K562 (cell line): ENCODE measurements around the gene SNIP1. TPM values are rescaled to one million over a fixed set of nuclear protein-coding genes. Genes with fewer than 3 reads are reported as not detected.
A peak's percentile ranks its signal among the peaks of the same experiment; 100 is the strongest.

Source experiments
- ATF7 ChIP-seq: fragments of 450-650 bp; IDR thresholded peaks from 2 replicates; pipeline ENCODE4 v1.7.1; 2014; ENCODE audit warnings: mild to moderate bottlenecking, moderate library complexity
- BCL6 ChIP-seq: fragments of 250-450 bp; sonication (Bioruptor Pico); IDR thresholded peaks from 2 replicates; pipeline ENCODE4 v1.4.0; 2020
- C11orf30 ChIP-seq: fragments of 450-650 bp; IDR thresholded peaks from 2 replicates; pipeline ENCODE4 v1.6.1; 2016; ENCODE audit warnings: low read depth, mild to moderate bottlenecking
- CHD4 ChIP-seq: fragments of 200-600 bp; sonication (generic); IDR thresholded peaks from 3 replicates; pipeline ENCODE4 v1.6.1; 2012; ENCODE audit warnings: low read depth, mild to moderate bottlenecking, mixed read lengths, low read length, inconsistent platforms; ENCODE audit not compliant: insufficient read depth, insufficient replicate concordance, poor library complexity, severe bottlenecking
- ELF1 ChIP-seq: fragments of 200-800 bp; sonication (Bioruptor generic); IDR thresholded peaks from 2 replicates; pipeline ENCODE4 v1.6.1; 2016; ENCODE audit warnings: missing genetic modification characterization, missing compliant biosample characterization
- JUN ChIP-seq, 2 experiments: sonication (generic) in 1 of 2; formaldehyde crosslinking in 1 of 2; IDR thresholded peaks; 2 replicates each; pipeline versions ENCODE4 v1.6.1 to v1.8.0; 2012 to 2022; ENCODE audit warnings: borderline replicate concordance in 2 of 2, mild to moderate bottlenecking in 2 of 2, improper control_type of control experiment in 1 of 2, low read depth in 1 of 2, low read length in 1 of 2, missing genetic modification reagents in 1 of 2
- NFYB ChIP-seq: IDR thresholded peaks from 2 replicates; pipeline ENCODE4 v1.6.1; 2011; ENCODE audit warnings: mild to moderate bottlenecking, moderate library complexity; ENCODE audit not compliant: insufficient read length; ENCODE audit errors: extremely low read depth
- ZBTB8A ChIP-seq: fragments of 450-650 bp; IDR thresholded peaks from 2 replicates; pipeline ENCODE4 v1.6.1; 2018; ENCODE audit warnings: mild to moderate bottlenecking, moderate library complexity; ENCODE audit not compliant: partially characterized antibody
- polyA plus RNA-seq, 8 experiments: library from polyadenylated mRNA; depleted of rRNA in 4 of 8; stranded (reverse) in 5 of 8; unstranded in 3 of 8; fragments of >200 nt; fragmentation: Nextera tagmentation in 2 of 8; fragmentation: Illumina TruSeq in 1 of 8; extraction: Ambion mirVana in 2 of 8; extraction: Trizol in 1 of 8; gene quantifications; 2 replicates each; pipeline versions ENCODE4 v1.2.1 to v1.2.3, GENCODE V29; 2011 to 2014; ENCODE audit warnings: inconsistent platforms in 1 of 8, missing spikeins in 1 of 8
- total RNA-seq, 7 experiments: library from RNA; depleted of rRNA in 6 of 7; stranded (reverse); fragments of >200 nt in 6 of 7; fragmentation: Illumina TruSeq in 2 of 7; extraction: Trizol in 2 of 7; gene quantifications; 2 replicates each; pipeline versions ENCODE4 v1.2.1 to v1.2.3, GENCODE V29; 2011 to 2021; ENCODE audit warnings: low replicate concordance in 1 of 7
- TF ChIP-seq, protein P1 (sequence below): fragments of 250-450 bp; sonication (Bioruptor Pico); IDR thresholded peaks from 2 replicates; pipeline ENCODE4 v1.4.0; 2020; ENCODE audit warnings: mild to moderate bottlenecking, moderate library complexity
- TF ChIP-seq, protein P2 (sequence below): sonication (generic); formaldehyde crosslinking; IDR thresholded peaks from 2 replicates; pipeline ENCODE4 v1.8.0; 2023; ENCODE audit warnings: missing genetic modification reagents, mild to moderate bottlenecking, borderline replicate concordance
- TF ChIP-seq, protein P3 (sequence below): sonication (generic); formaldehyde crosslinking; IDR thresholded peaks from 2 replicates; pipeline ENCODE4 v1.8.0; 2022; ENCODE audit warnings: mild to moderate bottlenecking, missing genetic modification reagents

The SNIP1 gene
- total and polyA plus RNA-seq, 9 of the 15 experiments (the other 6 are each of a cell fraction or from before 2014, with no cell fraction given), result 2.9 to 25.9 (median 14.6) TPM

DNA sequence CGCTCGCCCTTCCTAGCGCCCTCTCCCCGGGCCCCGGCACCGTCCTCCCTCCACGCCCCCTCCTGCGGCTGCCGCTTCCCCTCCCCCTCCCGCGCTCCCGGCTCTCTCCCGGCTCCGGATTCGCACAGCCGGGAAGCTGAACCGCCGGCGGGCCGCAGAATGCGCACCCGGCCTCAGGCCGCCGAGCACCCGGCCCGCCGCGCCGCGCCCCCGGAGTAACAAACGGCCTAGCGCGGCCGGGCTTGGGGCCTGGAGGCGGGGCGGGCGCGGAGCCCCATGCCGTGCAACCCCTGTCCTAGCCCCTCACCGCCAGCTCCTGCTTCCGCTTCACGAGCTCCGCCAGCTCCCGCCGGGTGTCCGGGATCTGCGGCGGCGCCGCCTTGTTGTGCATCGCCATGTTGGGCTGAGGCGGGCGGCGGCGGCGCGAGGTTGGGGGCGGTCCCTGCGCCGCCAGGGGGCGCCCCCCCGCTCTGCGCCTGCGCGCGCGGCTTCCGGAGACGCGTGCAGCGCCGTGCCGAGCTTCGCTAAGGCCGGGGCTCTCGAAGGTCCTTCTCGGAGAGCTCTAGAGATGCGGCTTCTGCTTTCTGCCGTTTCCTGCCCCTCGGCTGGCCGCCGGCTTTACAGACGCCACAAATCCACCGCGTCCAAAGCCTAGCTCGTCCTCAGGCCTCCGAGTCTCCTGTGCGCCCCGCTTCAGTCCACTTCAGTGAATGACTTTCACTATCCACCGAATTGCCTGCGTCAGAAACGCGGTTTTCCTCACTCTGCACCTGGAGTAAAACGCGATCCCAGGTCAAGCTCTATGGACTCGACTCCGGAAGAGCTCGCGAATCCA lies 39.5 kb downstream of the SNIP1 start, which contains the start of gene MEAF6 (continued):
- TF ChIP-seq, protein P1, sequence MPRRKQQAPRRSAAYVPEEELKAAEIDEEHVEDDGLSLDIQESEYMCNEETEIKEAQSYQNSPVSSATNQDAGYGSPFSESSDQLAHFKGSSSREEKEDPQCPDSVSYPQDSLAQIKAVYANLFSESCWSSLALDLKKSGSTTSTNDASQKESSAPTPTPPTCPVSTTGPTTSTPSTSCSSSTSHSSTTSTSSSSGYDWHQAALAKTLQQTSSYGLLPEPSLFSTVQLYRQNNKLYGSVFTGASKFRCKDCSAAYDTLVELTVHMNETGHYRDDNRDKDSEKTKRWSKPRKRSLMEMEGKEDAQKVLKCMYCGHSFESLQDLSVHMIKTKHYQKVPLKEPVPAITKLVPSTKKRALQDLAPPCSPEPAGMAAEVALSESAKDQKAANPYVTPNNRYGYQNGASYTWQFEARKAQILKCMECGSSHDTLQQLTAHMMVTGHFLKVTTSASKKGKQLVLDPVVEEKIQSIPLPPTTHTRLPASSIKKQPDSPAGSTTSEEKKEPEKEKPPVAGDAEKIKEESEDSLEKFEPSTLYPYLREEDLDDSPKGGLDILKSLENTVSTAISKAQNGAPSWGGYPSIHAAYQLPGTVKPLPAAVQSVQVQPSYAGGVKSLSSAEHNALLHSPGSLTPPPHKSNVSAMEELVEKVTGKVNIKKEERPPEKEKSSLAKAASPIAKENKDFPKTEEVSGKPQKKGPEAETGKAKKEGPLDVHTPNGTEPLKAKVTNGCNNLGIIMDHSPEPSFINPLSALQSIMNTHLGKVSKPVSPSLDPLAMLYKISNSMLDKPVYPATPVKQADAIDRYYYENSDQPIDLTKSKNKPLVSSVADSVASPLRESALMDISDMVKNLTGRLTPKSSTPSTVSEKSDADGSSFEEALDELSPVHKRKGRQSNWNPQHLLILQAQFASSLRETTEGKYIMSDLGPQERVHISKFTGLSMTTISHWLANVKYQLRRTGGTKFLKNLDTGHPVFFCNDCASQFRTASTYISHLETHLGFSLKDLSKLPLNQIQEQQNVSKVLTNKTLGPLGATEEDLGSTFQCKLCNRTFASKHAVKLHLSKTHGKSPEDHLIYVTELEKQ, result no peak
- TF ChIP-seq ATF7, result peak; percentile 82
- TF ChIP-seq, protein P2, sequence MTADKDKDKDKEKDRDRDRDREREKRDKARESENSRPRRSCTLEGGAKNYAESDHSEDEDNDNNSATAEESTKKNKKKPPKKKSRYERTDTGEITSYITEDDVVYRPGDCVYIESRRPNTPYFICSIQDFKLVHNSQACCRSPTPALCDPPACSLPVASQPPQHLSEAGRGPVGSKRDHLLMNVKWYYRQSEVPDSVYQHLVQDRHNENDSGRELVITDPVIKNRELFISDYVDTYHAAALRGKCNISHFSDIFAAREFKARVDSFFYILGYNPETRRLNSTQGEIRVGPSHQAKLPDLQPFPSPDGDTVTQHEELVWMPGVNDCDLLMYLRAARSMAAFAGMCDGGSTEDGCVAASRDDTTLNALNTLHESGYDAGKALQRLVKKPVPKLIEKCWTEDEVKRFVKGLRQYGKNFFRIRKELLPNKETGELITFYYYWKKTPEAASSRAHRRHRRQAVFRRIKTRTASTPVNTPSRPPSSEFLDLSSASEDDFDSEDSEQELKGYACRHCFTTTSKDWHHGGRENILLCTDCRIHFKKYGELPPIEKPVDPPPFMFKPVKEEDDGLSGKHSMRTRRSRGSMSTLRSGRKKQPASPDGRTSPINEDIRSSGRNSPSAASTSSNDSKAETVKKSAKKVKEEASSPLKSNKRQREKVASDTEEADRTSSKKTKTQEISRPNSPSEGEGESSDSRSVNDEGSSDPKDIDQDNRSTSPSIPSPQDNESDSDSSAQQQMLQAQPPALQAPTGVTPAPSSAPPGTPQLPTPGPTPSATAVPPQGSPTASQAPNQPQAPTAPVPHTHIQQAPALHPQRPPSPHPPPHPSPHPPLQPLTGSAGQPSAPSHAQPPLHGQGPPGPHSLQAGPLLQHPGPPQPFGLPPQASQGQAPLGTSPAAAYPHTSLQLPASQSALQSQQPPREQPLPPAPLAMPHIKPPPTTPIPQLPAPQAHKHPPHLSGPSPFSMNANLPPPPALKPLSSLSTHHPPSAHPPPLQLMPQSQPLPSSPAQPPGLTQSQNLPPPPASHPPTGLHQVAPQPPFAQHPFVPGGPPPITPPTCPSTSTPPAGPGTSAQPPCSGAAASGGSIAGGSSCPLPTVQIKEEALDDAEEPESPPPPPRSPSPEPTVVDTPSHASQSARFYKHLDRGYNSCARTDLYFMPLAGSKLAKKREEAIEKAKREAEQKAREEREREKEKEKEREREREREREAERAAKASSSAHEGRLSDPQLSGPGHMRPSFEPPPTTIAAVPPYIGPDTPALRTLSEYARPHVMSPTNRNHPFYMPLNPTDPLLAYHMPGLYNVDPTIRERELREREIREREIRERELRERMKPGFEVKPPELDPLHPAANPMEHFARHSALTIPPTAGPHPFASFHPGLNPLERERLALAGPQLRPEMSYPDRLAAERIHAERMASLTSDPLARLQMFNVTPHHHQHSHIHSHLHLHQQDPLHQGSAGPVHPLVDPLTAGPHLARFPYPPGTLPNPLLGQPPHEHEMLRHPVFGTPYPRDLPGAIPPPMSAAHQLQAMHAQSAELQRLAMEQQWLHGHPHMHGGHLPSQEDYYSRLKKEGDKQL, result no peak
- TF ChIP-seq BCL6, result no peak
- peak; percentile 82 for TF ChIP-seq ELF1 (tag)
- no peak for TF ChIP-seq CHD4
- no peak; the same call in none of the 2 replicates for TF ChIP-seq C11orf30
- TF ChIP-seq, protein P3, sequence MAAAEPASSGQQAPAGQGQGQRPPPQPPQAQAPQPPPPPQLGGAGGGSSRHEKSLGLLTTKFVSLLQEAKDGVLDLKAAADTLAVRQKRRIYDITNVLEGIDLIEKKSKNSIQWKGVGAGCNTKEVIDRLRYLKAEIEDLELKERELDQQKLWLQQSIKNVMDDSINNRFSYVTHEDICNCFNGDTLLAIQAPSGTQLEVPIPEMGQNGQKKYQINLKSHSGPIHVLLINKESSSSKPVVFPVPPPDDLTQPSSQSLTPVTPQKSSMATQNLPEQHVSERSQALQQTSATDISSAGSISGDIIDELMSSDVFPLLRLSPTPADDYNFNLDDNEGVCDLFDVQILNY (CRISPR knock-in tag), result peak; percentile 74; the same call in 1 of the 2 replicates
- no peak for TF ChIP-seq NFYB
- no peak for TF ChIP-seq ZBTB8A
- no peak; the same call in 1 of the 2 replicates for TF ChIP-seq JUN (IDR thresholded peaks at IDR 0.05; ENCODE audit: borderline replicate concordance, low read depth, low read length)
- TF ChIP-seq JUN (CRISPR knock-in tag; IDR thresholded peaks at IDR 0.05; ENCODE audit: borderline replicate concordance), result no peak
